Nephron progenitor cell (in vitro differentiated cells): ENCODE measurements around the gene PPOX.
A peak's percentile ranks its signal among the peaks of the same experiment; 100 is the strongest.

Experiments used
- DNase-seq: peaks from one replicate; pipeline ENCODE4 v3.0.0; 2021
- H3K27ac Mint-ChIP-seq: 2 replicates; pipeline ENCODE4 v1.8.0; 2021; ENCODE audit warnings: mild to moderate bottlenecking, moderate library complexity, mixed read lengths
- H3K27me3 Mint-ChIP-seq: 2 replicates; pipeline ENCODE4 v1.8.0; 2021; ENCODE audit warnings: mild to moderate bottlenecking, low read depth, mixed read lengths; ENCODE audit not compliant: poor library complexity
- H3K36me3 Mint-ChIP-seq: 2 replicates; pipeline ENCODE4 v1.8.0; 2021; ENCODE audit warnings: low read depth, mixed read lengths
- H3K4me1 Mint-ChIP-seq: 2 replicates; pipeline ENCODE4 v1.8.0; 2021; ENCODE audit warnings: mixed read lengths
- H3K4me3 Mint-ChIP-seq: 2 replicates; pipeline ENCODE4 v1.8.0; 2021; ENCODE audit warnings: mild to moderate bottlenecking, moderate library complexity, mixed read lengths
- H3K9me3 Mint-ChIP-seq: 2 replicates; pipeline ENCODE4 v1.8.0; 2021; ENCODE audit warnings: mild to moderate bottlenecking, moderate library complexity, mixed read lengths
- TF ChIP-seq, protein P1 (sequence below): fragments of 200-600 bp; sonication (generic); IDR thresholded peaks from 2 replicates; pipeline ENCODE4 v1.5.0; 2021; ENCODE audit warnings: antibody characterized with exemption

The PPOX gene

DNA sequence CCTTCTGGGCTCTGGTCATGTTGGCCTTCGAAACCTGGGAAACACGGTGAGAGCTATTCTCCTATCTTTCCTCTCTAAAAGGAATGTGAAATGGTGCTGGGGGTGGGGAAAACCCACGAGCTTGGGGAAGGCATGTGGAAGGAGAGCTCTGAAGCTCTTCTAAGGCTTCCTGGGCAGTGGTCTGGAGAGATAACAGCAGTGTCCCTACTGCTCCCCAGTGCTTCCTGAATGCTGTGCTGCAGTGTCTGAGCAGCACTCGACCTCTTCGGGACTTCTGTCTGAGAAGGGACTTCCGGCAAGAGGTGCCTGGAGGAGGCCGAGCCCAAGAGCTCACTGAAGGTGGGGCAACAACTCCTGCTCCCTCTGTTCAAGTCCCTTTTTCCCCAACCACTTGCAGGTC lies 4.2 kb upstream of the PPOX start:
- H3K4me3 Mint-ChIP-seq = peak overlapping the region; percentile 2

DNA sequence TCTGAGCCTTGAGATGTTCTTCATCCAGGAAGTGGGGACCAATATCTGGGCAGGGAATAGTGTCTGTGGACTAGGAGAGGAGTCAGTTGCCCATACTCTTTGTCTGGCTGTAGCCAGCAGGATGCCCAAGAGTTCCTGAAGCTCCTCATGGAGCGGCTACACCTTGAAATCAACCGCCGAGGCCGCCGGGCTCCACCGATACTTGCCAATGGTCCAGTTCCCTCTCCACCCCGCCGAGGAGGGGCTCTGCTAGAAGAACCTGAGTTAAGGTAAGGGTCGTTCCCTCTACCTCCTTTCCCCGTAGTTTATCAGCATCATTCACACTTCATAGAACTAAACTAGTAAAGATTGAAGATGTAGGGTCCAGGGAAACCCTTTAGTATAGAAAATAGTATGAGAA lies 3.4 kb upstream of the PPOX start:
- peaks cover 42% of the 10 kb centered on the region for H3K36me3 Mint-ChIP-seq
- TF ChIP-seq, protein P1, sequence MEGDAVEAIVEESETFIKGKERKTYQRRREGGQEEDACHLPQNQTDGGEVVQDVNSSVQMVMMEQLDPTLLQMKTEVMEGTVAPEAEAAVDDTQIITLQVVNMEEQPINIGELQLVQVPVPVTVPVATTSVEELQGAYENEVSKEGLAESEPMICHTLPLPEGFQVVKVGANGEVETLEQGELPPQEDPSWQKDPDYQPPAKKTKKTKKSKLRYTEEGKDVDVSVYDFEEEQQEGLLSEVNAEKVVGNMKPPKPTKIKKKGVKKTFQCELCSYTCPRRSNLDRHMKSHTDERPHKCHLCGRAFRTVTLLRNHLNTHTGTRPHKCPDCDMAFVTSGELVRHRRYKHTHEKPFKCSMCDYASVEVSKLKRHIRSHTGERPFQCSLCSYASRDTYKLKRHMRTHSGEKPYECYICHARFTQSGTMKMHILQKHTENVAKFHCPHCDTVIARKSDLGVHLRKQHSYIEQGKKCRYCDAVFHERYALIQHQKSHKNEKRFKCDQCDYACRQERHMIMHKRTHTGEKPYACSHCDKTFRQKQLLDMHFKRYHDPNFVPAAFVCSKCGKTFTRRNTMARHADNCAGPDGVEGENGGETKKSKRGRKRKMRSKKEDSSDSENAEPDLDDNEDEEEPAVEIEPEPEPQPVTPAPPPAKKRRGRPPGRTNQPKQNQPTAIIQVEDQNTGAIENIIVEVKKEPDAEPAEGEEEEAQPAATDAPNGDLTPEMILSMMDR = no peak
- no peak overlapping the region for H3K4me3 Mint-ChIP-seq
- H3K9me3 Mint-ChIP-seq = no peaks in the 10 kb centered on the region
- H3K27ac Mint-ChIP-seq = no peak overlapping the region
- peaks cover 2% of the 10 kb centered on the region for H3K27me3 Mint-ChIP-seq
- H3K4me1 Mint-ChIP-seq = peaks cover 78% of the 10 kb centered on the region
- no peak for DNase-seq

More for the DNA sequence above, 4.2 kb upstream of the PPOX start:
- Mint-ChIP-seq H3K27ac (no peak overlapping the region), H3K27me3 (peaks cover 2% of the 10 kb centered on the region), H3K9me3 (no peaks in the 10 kb centered on the region), H3K4me1 (peaks cover 76% of the 10 kb centered on the region), H3K36me3 (peaks cover 50% of the 10 kb centered on the region)
- TF ChIP-seq, protein P1 = no peak
- DNase-seq = no peak

DNA sequence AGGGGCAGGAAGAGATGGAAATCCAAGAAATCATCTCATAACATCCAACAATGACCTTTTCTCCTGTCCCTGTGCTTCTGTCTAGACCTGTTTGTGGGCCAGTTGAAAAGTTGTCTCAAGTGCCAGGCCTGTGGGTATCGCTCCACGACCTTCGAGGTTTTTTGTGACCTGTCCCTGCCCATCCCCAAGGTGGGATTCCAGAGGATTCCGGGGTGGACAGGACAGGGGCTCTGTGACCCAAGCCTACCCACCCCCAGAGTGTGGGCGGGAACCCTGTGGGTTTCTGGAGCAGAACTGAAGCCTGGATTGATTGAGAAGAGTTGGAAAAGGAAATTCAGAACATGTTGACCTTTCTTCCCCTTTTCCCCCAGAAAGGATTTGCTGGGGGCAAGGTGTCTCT lies 2.4 kb upstream of the PPOX start:
- Mint-ChIP-seq H3K4me3 (no peak overlapping the region), H3K27me3 (peaks cover 2% of the 10 kb centered on the region), H3K9me3 (no peaks in the 10 kb centered on the region), H3K36me3 (peaks cover 35% of the 10 kb centered on the region), H3K4me1 (peaks cover 75% of the 10 kb centered on the region), H3K27ac (peak overlapping the region; percentile 93)
- TF ChIP-seq, protein P1 = no peak
- no peak for DNase-seq

DNA sequence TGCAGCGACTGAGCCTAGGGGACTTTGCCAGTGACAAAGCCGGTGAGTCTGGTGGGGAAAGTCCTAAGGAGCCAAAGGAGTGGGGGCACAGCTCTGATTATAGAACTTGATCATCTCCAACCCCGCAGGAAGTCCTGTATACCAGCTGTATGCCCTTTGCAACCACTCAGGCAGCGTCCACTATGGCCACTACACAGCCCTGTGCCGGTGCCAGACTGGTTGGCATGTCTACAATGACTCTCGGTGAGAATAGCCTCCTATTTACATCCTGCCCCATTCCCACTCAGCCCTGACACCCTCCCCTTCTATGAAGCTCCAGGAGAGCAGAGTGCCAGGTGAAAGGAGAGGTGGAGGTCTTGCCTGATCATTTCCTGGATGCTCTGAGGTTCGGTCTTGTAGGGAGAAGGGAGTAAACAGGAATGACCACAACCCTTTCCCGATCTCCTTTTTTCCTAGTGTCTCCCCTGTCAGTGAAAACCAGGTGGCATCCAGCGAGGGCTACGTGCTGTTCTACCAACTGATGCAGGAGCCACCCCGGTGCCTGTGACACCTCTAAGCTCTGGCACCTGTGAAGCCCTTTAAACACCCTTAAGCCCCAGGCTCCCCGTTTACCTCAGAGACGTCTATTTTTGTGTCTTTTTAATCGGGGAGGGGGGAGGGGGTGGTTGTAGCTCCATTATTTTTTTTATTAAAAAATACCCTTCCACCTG lies 1.2 kb upstream of the PPOX start:
- TF ChIP-seq, protein P1 = no peak

DNA sequence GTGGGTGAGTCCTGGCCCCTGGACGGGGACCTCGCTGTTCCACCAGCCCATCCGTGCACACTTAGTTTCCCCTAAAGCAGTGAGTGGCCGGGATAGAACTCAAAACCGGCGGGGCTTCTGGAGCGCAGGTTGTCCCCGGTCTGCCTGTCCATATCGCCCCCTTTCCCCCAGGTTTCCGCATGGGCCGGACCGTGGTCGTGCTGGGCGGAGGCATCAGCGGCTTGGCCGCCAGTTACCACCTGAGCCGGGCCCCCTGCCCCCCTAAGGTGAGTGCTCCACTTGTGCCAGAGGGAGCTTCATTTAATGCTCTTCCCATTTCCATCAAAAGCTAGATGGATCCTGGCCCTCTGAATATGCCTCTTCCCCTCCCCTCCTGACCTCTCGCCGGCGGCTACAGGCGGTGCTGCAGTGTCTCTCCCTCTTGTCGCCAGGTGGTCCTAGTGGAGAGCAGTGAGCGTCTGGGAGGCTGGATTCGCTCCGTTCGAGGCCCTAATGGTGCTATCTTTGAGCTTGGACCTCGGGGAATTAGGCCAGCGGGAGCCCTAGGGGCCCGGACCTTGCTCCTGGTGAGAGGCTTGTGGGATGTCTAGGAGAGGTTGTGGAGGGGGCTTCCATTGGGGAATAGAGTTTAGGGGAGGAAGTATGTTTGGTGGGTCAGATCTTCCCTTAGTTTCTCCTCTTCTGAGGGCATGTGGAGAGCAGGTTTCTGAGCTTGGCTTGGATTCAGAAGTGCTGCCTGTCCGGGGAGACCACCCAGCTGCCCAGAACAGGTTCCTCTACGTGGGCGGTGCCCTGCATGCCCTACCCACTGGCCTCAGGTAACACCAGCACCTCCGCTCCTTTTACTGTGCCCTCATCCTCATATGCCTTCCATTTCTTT lies 683 bp downstream of the PPOX start:
- Mint-ChIP-seq H3K9me3 (no peaks in the 10 kb centered on the region), H3K4me3 (peak overlapping the region; percentile 89), H3K4me1 (peaks cover 47% of the 10 kb centered on the region), H3K36me3 (peaks cover 42% of the 10 kb centered on the region), H3K27ac (peak overlapping the region; percentile 99), H3K27me3 (peaks cover 2% of the 10 kb centered on the region)
- TF ChIP-seq, protein P1 = no peak
- DNase-seq = peak; percentile 48

More for the DNA sequence above, 1.2 kb upstream of the PPOX start:
- Mint-ChIP-seq H3K4me1 (peaks cover 66% of the 10 kb centered on the region), H3K27ac (peak overlapping the region; percentile 93), H3K36me3 (peaks cover 40% of the 10 kb centered on the region), H3K27me3 (peaks cover 2% of the 10 kb centered on the region), H3K9me3 (no peaks in the 10 kb centered on the region), H3K4me3 (peak overlapping the region; percentile 72)
- DNase-seq = no peak
